UCSD-AML1 (cell line): ENCODE results near the gene BASP1.
A peak's percentile ranks its signal among the peaks of the same experiment; 100 is the strongest.
"Not testable (repeated sequence)": the region's sequence is repeated elsewhere in the genome, so short reads cannot be mapped to it uniquely, and the experiment has no call there.

Experiments used
- DNase-seq: peaks from one replicate; lab custom pipeline; 2025; ENCODE audit not compliant: unreplicated experiment; lab: John Stamatoyannopoulos, UW

Gene BASP1

GRCh38 chr5:17282283-17283120 is 65.1 kb downstream of the BASP1 start:
- DNase-seq, result peak; percentile 28

GRCh38 chr5:17283121-17283415 is 65.6 kb downstream of the BASP1 start:
- no peak for DNase-seq

- no peak for DNase-seq
Observed at GRCh38 chr5:17287501-17288155, 70.2 kb downstream of the BASP1 start.

- DNase-seq, result no peak
Observed at GRCh38 chr5:17288570-17288969, 71.1 kb downstream of the BASP1 start.

GRCh38 chr5:17289681-17290539 is 72.5 kb downstream of the BASP1 start:
- DNase-seq, result no peak

GRCh38 chr5:17290540-17290974 is 73.1 kb downstream of the BASP1 start:
- DNase-seq, result no peak

GRCh38 chr5:17292434-17293015 is 75.1 kb downstream of the BASP1 start:
- DNase-seq, result no peak

GRCh38 chr5:17294639-17295311 is 77.3 kb downstream of the BASP1 start:
- DNase-seq, result no peak

- DNase-seq, result no peak
Observed at GRCh38 chr5:17295671-17296070, 78.2 kb downstream of the BASP1 start.

- DNase-seq, result no peak
Observed at GRCh38 chr5:17302106-17302505, 84.7 kb downstream of the BASP1 start.

- DNase-seq, result no peak
Observed at GRCh38 chr5:17302604-17303003, 85.2 kb downstream of the BASP1 start.

- no peak for DNase-seq
Observed at GRCh38 chr5:17304282-17304681, 86.9 kb downstream of the BASP1 start.

GRCh38 chr5:17305017-17305416 is 87.6 kb downstream of the BASP1 start:
- DNase-seq, result no peak

GRCh38 chr5:17305964-17306725 is 88.7 kb downstream of the BASP1 start:
- DNase-seq, result no peak

GRCh38 chr5:17306726-17307091 is 89.3 kb downstream of the BASP1 start:
- no peak for DNase-seq

GRCh38 chr5:17307440-17307839 is 90.0 kb downstream of the BASP1 start:
- DNase-seq, result not testable (repeated sequence)

GRCh38 chr5:17308326-17309065 is 91.1 kb downstream of the BASP1 start:
- DNase-seq, result no peak

GRCh38 chr5:17309462-17309861 is 92.0 kb downstream of the BASP1 start:
- no peak for DNase-seq

- DNase-seq, result not testable (repeated sequence)
Observed at GRCh38 chr5:17310502-17310901, 93.1 kb downstream of the BASP1 start.
